ACC112 (cell line): Measurements from ENCODE around the gene VTCN1.

Source experiments
- H2AFZ ChIP-seq: fragments of 200-600 bp; sonication (generic); one replicate; pipeline ENCODE4 v1.6.0; 2017; ENCODE audit warnings: antibody characterized with exemption, low read length; ENCODE audit not compliant: unreplicated experiment
- H3K27ac ChIP-seq: fragments of 200-600 bp; sonication (generic); 2 replicates; pipeline ENCODE4 v1.5.1; 2014; ENCODE audit warnings: low read depth, mild to moderate bottlenecking, antibody characterized with exemption, low read length, moderate library complexity
- H3K27me3 ChIP-seq: fragments of 200-600 bp; sonication (generic); 2 replicates; pipeline ENCODE4 v1.6.1; 2014; ENCODE audit warnings: mild to moderate bottlenecking, antibody characterized with exemption, low read length, moderate library complexity, mixed read lengths; ENCODE audit not compliant: insufficient read depth
- H3K36me3 ChIP-seq: fragments of 200-600 bp; sonication (generic); 2 replicates; pipeline ENCODE4 v1.6.1; 2016; ENCODE audit warnings: mild to moderate bottlenecking, antibody characterized with exemption, low read length, moderate library complexity, mixed read lengths; ENCODE audit not compliant: insufficient read depth
- H3K4me1 ChIP-seq: fragments of 200-600 bp; sonication (generic); one replicate; pipeline ENCODE4 v1.6.1; 2016; ENCODE audit warnings: low read length, mixed read lengths; ENCODE audit not compliant: insufficient read depth, unreplicated experiment, control insufficient read depth
- H3K4me3 ChIP-seq: fragments of 200-600 bp; sonication (generic); 2 replicates; pipeline ENCODE4 v1.5.1; 2014; ENCODE audit warnings: mild to moderate bottlenecking, low read depth, low read length
- H3K79me2 ChIP-seq: fragments of 200-600 bp; sonication (generic); one replicate; pipeline ENCODE4 v1.6.0; 2016; ENCODE audit warnings: low read length; ENCODE audit not compliant: control insufficient read depth, unreplicated experiment, insufficient read depth

The VTCN1 gene

DNA sequence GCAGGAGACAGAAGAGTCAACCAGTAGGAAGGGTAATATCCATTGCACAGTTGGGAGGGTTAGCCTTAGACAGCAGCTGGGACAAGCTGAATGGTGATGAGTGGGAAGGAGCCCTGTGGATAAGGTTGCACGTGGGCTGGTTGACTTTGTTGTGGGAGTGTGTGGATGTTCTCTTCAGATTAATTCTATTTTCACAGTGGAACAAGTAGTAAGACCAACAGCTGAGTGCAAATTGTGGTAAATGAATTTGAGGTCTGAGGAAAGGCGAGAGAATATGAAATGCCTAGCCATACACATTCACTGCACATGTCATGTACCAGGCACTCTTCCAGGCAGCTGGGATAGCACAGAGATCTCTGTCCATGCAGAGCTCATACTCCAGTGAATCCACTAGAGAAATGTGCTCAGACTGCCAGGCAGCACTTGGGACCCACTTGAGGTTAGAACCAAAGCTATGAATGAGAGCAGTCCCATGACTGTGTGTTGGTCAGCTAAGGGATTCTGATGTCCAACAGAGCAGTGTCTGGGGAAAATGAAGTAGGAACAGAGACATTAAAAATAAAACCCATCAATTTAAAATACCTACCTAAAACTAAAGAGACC, 25.2 kb upstream of the VTCN1 start:
- no peaks in the 10 kb centered on the region for H3K79me2 ChIP-seq
- H3K4me1 ChIP-seq: no peaks in the 10 kb centered on the region
- H3K4me3 ChIP-seq: no peak overlapping the region
- H3K27me3 ChIP-seq: peaks cover 31% of the 10 kb centered on the region
- no peaks in the 10 kb centered on the region for H3K36me3 ChIP-seq
- H2AFZ ChIP-seq: no peak overlapping the region
- H3K27ac ChIP-seq: no peak overlapping the region

GRCh38 chr1:117232531-117232930, 21.8 kb upstream of the VTCN1 start:
- no peak overlapping the region for H3K27ac ChIP-seq

DNA sequence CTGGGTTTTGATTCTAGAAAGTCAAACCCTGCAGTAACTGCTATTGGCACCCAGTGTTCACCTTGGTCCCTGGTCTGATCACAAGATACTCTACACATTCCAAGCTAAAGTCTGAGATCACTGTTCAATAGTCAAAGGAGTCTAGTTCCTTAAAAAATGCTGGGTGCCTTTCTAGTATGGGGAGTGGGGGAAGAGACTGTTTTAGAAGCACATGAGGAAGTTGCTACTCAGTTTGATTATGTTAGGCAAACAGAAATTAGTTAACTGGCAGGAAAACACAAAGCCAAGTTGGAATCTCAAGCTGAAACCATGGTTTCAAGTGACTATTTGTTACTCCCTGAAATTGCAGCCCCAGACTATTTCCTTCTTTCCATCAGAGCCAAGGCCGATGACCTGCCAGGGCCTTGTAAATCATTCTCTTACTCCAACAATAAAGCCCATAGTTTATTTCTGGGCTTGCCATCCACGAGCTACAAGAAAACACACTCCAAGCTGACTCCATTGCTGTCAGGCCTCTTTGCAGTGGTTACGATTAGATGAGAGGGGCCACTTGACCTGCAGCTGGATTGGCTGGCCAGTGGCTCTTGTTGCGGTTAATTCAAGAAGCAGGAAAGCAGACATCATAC, 21.1 kb upstream of the VTCN1 start:
- H2AFZ ChIP-seq: no peak overlapping the region
- peaks cover 32% of the 10 kb centered on the region for H3K27me3 ChIP-seq
- no peaks in the 10 kb centered on the region for H3K79me2 ChIP-seq
- no peak overlapping the region for H3K27ac ChIP-seq
- H3K36me3 ChIP-seq: no peaks in the 10 kb centered on the region
- no peak overlapping the region for H3K4me3 ChIP-seq
- no peaks in the 10 kb centered on the region for H3K4me1 ChIP-seq

More at GRCh38 chr1:117232531-117232930, 21.8 kb upstream of the VTCN1 start:
- Histone ChIP-seq H3K4me3 (no peak overlapping the region), H3K79me2 (no peaks in the 10 kb centered on the region), H3K27me3 (peaks cover 32% of the 10 kb centered on the region), H2AFZ (no peak overlapping the region), H3K36me3 (no peaks in the 10 kb centered on the region), H3K4me1 (no peaks in the 10 kb centered on the region)

DNA sequence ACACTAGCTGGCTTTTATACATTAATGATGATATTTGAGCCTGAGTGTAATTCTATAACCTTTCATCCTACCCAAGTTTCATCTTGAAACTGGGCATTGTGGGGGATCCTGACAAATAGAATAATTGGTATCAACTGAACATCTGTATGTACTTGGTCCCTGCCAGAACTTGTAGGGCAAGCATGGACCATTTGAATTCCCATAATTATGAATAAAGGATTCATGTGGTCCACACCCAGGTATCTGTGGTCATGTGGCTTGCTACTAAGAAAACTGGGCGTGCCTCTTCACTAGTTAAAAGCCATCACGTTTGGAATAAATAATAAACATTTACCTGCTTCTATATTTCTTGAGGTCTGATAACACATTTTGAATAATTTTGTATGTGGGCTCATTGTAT, 20.6 kb upstream of the VTCN1 start:
- H3K4me1 ChIP-seq: no peaks in the 10 kb centered on the region
- peaks cover 32% of the 10 kb centered on the region for H3K27me3 ChIP-seq
- no peak overlapping the region for H2AFZ ChIP-seq
- no peak overlapping the region for H3K4me3 ChIP-seq
- no peaks in the 10 kb centered on the region for H3K79me2 ChIP-seq
- H3K27ac ChIP-seq: no peak overlapping the region
- no peaks in the 10 kb centered on the region for H3K36me3 ChIP-seq

DNA sequence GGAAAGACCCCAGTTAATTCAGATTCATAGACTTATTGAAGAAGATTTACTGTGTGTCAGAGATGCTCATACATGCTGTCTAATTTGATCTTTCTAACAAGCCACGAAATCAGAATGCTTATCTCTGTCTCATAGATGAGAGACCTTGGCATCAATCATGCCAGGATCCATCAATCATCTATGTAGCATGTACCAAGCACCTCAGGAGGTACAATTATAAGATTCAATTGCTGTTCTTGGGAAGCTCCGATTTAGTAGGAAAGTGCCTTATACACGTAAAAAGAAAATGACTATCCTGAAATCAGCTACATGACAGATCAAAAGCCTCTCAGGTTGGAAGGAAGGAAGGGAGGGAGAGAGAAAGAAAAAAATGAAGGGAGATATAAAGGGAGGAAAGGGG, 18.5 kb upstream of the VTCN1 start:
- H3K27me3 ChIP-seq: peaks cover 41% of the 10 kb centered on the region
- H3K4me3 ChIP-seq: no peak overlapping the region
- no peak overlapping the region for H3K27ac ChIP-seq
- H3K4me1 ChIP-seq: no peaks in the 10 kb centered on the region
- H3K36me3 ChIP-seq: no peaks in the 10 kb centered on the region
- H3K79me2 ChIP-seq: no peaks in the 10 kb centered on the region
- no peak overlapping the region for H2AFZ ChIP-seq

- Histone ChIP-seq H3K27me3 (peaks cover 26% of the 10 kb centered on the region), H3K4me3 (no peak overlapping the region), H3K79me2 (no peaks in the 10 kb centered on the region), H3K27ac (no peak overlapping the region), H2AFZ (no peak overlapping the region), H3K4me1 (no peaks in the 10 kb centered on the region), H3K36me3 (no peaks in the 10 kb centered on the region)
Measured at GRCh38 chr1:117225931-117226330, 15.2 kb upstream of the VTCN1 start.

- peaks cover 5% of the 10 kb centered on the region for H3K27me3 ChIP-seq
- H3K36me3 ChIP-seq: no peaks in the 10 kb centered on the region
- H3K4me1 ChIP-seq: no peaks in the 10 kb centered on the region
- no peak overlapping the region for H3K27ac ChIP-seq
- H3K4me3 ChIP-seq: no peak overlapping the region
- no peaks in the 10 kb centered on the region for H3K79me2 ChIP-seq
- H2AFZ ChIP-seq: no peak overlapping the region
Measured at GRCh38 chr1:117216718-117217117, 6.0 kb upstream of the VTCN1 start.

GRCh38 chr1:117215733-117216462, 5.2 kb upstream of the VTCN1 start:
- Histone ChIP-seq H3K79me2 (no peaks in the 10 kb centered on the region), H3K27ac (no peak overlapping the region), H3K4me3 (no peak overlapping the region), H3K36me3 (no peaks in the 10 kb centered on the region), H3K4me1 (no peaks in the 10 kb centered on the region), H2AFZ (no peak overlapping the region), H3K27me3 (peaks cover 13% of the 10 kb centered on the region)

DNA sequence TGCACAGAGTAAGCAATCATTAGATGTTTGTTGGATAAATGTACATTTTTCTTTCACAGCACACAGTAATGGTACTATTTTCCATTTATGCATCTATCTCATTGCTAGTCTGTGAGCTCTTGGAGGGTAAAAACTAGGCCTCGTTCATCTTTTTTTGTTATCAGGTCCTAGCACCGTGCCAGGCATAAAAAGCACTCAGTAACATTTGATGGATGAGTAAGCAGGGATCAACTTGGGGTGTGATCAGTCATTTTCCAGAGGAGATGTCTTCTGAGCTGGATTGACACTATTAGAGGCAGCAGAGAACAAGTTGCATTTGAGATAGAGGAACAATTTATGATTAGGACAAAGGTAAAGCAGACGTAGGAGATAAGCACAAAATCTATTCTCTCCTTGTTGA, 4.3 kb upstream of the VTCN1 start:
- Histone ChIP-seq H3K4me1 (no peaks in the 10 kb centered on the region), H3K27me3 (peaks cover 22% of the 10 kb centered on the region), H3K4me3 (no peak overlapping the region), H2AFZ (no peak overlapping the region), H3K36me3 (no peaks in the 10 kb centered on the region), H3K79me2 (no peaks in the 10 kb centered on the region), H3K27ac (no peak overlapping the region)

DNA sequence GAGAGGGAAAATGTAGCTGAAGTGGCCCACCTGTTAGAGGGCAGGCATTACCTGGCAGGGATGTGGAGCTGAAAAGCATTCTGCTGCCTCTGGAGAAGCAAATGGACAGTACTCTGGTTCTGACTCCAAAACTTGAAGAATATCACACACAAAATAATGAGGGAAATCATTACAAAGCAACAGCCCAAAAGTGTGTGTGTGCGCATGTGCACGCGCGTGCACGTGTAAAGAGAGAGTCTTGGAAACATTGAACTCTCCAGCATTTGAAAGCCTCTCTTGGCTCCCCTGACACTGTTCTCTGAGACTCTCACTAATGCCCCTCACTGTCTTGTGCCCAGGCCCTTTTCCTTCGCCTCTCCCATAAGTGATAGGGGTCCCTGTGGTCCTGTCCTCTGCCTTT, 2.3 kb upstream of the VTCN1 start:
- Histone ChIP-seq H3K79me2 (no peaks in the 10 kb centered on the region), H3K36me3 (no peaks in the 10 kb centered on the region), H3K27me3 (peaks cover 41% of the 10 kb centered on the region), H3K27ac (no peak overlapping the region), H3K4me3 (no peak overlapping the region), H3K4me1 (no peaks in the 10 kb centered on the region), H2AFZ (no peak overlapping the region)

DNA sequence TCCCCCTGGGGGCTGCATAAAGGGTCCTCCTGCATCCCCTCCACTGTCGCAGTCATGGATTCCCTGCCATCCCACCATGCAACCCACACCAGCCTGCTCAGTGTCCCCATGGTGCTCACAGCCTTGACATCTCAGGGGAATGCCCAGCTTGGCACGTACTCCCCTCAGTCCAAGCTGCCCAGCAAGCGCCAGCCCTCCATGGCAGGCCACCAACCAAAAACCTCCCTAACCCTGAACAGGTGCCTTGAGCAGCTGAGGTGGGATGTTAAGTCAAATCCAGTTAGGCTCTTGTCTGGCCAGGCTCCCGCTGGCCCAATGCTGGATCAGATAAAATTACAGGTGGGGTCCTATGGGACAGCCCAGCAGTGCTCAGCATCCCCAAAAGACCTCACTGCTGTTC, 341 bp downstream of the VTCN1 start:
- Histone ChIP-seq H3K36me3 (no peaks in the 10 kb centered on the region), H3K27me3 (peaks cover 64% of the 10 kb centered on the region), H2AFZ (no peak overlapping the region), H3K79me2 (no peaks in the 10 kb centered on the region), H3K4me1 (no peaks in the 10 kb centered on the region), H3K4me3 (no peak overlapping the region), H3K27ac (no peak overlapping the region)
